Type B pancreatic cell (in vitro differentiated cells): ENCODE measurements around the gene ARHGAP33. TPM values are rescaled to one million over a fixed set of nuclear protein-coding genes. Genes with fewer than 3 reads are reported as not detected.
"Not testable (repeated sequence)": the region's sequence is repeated elsewhere in the genome, so short reads cannot be mapped to it uniquely, and the experiment has no call there.

ENCODE experiments used
- DNase-seq: peaks from one replicate; pipeline ENCODE4 v3.0.0; 2021; ENCODE audit warnings: mixed read lengths; ENCODE audit not compliant: unreplicated experiment; ENCODE audit errors: extremely low spot score
- H3K27ac Mint-ChIP-seq: 2 replicates; pipeline ENCODE4 v1.8.0; 2021; ENCODE audit warnings: mild to moderate bottlenecking, mixed read lengths
- H3K27me3 Mint-ChIP-seq: 2 replicates; pipeline ENCODE4 v1.8.0; 2021; ENCODE audit warnings: mixed read lengths
- H3K36me3 Mint-ChIP-seq: 2 replicates; pipeline ENCODE4 v1.8.0; 2021; ENCODE audit warnings: mixed read lengths
- H3K4me1 Mint-ChIP-seq: one replicate; pipeline ENCODE4 v1.8.0; 2021; ENCODE audit warnings: mixed read lengths; ENCODE audit not compliant: unreplicated experiment
- H3K4me3 Mint-ChIP-seq: 2 replicates; pipeline ENCODE4 v1.8.0; 2021; ENCODE audit warnings: mild to moderate bottlenecking, mixed read lengths
- H3K9me3 Mint-ChIP-seq: 2 replicates; pipeline ENCODE4 v1.8.0; 2021; ENCODE audit warnings: mixed read lengths
- total RNA-seq: library from RNA; stranded (reverse); gene quantifications from 2 replicates; pipeline ENCODE4 v1.2.1, GENCODE V29; 2021; ENCODE audit warnings: low replicate concordance
- TF ChIP-seq, protein P1 (sequence below): fragments of 200-600 bp; sonication (generic); conservative IDR thresholded peaks from 2 replicates; pipeline ENCODE4 v1.5.0; 2021; ENCODE audit warnings: antibody characterized with exemption, mild to moderate bottlenecking

Gene ARHGAP33
- total RNA-seq, 1 donor from 2014 or later, result 71.8 TPM

GRCh38 chr19:35833972-35834371, 58.6 kb downstream of the ARHGAP33 start:
- Mint-ChIP-seq H3K9me3 (no peaks in the 10 kb centered on the region), H3K4me1 (no peaks in the 10 kb centered on the region), H3K4me3 (no peak overlapping the region), H3K27me3 (peaks cover 46% of the 10 kb centered on the region), H3K27ac (no peak overlapping the region), H3K36me3 (no peaks in the 10 kb centered on the region)
- DNase-seq, result no peak
- TF ChIP-seq, protein P1, sequence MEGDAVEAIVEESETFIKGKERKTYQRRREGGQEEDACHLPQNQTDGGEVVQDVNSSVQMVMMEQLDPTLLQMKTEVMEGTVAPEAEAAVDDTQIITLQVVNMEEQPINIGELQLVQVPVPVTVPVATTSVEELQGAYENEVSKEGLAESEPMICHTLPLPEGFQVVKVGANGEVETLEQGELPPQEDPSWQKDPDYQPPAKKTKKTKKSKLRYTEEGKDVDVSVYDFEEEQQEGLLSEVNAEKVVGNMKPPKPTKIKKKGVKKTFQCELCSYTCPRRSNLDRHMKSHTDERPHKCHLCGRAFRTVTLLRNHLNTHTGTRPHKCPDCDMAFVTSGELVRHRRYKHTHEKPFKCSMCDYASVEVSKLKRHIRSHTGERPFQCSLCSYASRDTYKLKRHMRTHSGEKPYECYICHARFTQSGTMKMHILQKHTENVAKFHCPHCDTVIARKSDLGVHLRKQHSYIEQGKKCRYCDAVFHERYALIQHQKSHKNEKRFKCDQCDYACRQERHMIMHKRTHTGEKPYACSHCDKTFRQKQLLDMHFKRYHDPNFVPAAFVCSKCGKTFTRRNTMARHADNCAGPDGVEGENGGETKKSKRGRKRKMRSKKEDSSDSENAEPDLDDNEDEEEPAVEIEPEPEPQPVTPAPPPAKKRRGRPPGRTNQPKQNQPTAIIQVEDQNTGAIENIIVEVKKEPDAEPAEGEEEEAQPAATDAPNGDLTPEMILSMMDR, result no peak

GRCh38 chr19:35836096-35836495, 60.7 kb downstream of the ARHGAP33 start:
- H3K4me3 Mint-ChIP-seq, H3K9me3 Mint-ChIP-seq, H3K4me1 Mint-ChIP-seq, DNase-seq, H3K27ac Mint-ChIP-seq, H3K36me3 Mint-ChIP-seq: not testable (repeated sequence)
- peaks cover 41% of the 10 kb centered on the region for H3K27me3 Mint-ChIP-seq

Other genes starting within 250 kb of the ARHGAP33 start
- gene SBSN, start 247.3 kb upstream of the ARHGAP33 start, total RNA-seq, result 0.53 TPM in 1 of 2 replicates, not detected in the other
- not detected in 2 replicates for gene GAPDHS, start 242.1 kb upstream of the ARHGAP33 start, total RNA-seq
- gene TMEM147, start 229.9 kb upstream of the ARHGAP33 start, total RNA-seq, result 104 and 113 TPM in 2 replicates
- gene ATP4A, start 211.9 kb upstream of the ARHGAP33 start, total RNA-seq, result 1.3 and 16.8 TPM in 2 replicates
- gene PMIS2, start 189.4 kb upstream of the ARHGAP33 start, total RNA-seq, result not detected in 2 replicates
- gene HAUS5, start 162.8 kb upstream of the ARHGAP33 start, total RNA-seq, result 19.5 and 42.6 TPM in 2 replicates
- gene RBM42, start 146.5 kb upstream of the ARHGAP33 start, total RNA-seq, result 79.6 and 84.9 TPM in 2 replicates
- gene ETV2, start 133.8 kb upstream of the ARHGAP33 start, total RNA-seq, result 1.1 TPM in 2 replicates
- 408 and 544 TPM in 2 replicates for gene COX6B1, start 127.2 kb upstream of the ARHGAP33 start, total RNA-seq
- gene UPK1A, start 109.0 kb upstream of the ARHGAP33 start, total RNA-seq, result 4.4 and 5.1 TPM in 2 replicates
- not detected in 2 replicates for gene ZBTB32, start 71.0 kb upstream of the ARHGAP33 start, total RNA-seq
- 52.3 and 55.4 TPM in 2 replicates for gene KMT2B, start 57.6 kb upstream of the ARHGAP33 start, total RNA-seq
- gene IGFLR1, start 33.1 kb upstream of the ARHGAP33 start, total RNA-seq, result 1.5 and 3.8 TPM in 2 replicates
- 22.2 and 25.4 TPM in 2 replicates for gene U2AF1L4, start 30.1 kb upstream of the ARHGAP33 start, total RNA-seq
- gene PSENEN, start 29.9 kb upstream of the ARHGAP33 start, total RNA-seq, result 74.2 and 85.4 TPM in 2 replicates
- 15.5 and 17.9 TPM in 2 replicates for gene LIN37, start 27.0 kb upstream of the ARHGAP33 start, total RNA-seq
- 0.43 and 0.60 TPM in 2 replicates for gene HSPB6, start 18.5 kb upstream of the ARHGAP33 start, total RNA-seq
- gene PROSER3, start 17.4 kb upstream of the ARHGAP33 start, total RNA-seq, result 34.6 and 48.0 TPM in 2 replicates
- 11.5 and 20.6 TPM in 2 replicates for gene PRODH2, start 37.3 kb downstream of the ARHGAP33 start, total RNA-seq
- gene NPHS1, start 76.9 kb downstream of the ARHGAP33 start, total RNA-seq, result 1.9 TPM in 2 replicates
- gene KIRREL2, start 81.3 kb downstream of the ARHGAP33 start, total RNA-seq, result 3.3 and 3.5 TPM in 2 replicates
- 43.3 and 120 TPM in 2 replicates for gene APLP1, start 93.0 kb downstream of the ARHGAP33 start, total RNA-seq
- 9.1 and 11.6 TPM in 2 replicates for gene NFKBID, start 125.0 kb downstream of the ARHGAP33 start, total RNA-seq
- 1.0 and 1.3 TPM in 2 replicates for gene HCST, start 127.0 kb downstream of the ARHGAP33 start, total RNA-seq
- not detected in 2 replicates for gene TYROBP, start 132.7 kb downstream of the ARHGAP33 start, total RNA-seq
- 17.3 and 22.6 TPM in 2 replicates for gene LRFN3, start 160.8 kb downstream of the ARHGAP33 start, total RNA-seq
- gene SDHAF1, start 219.6 kb downstream of the ARHGAP33 start, total RNA-seq, result 16.1 and 17.3 TPM in 2 replicates
- 8.7 and 14.5 TPM in 2 replicates for gene SYNE4, start 233.2 kb downstream of the ARHGAP33 start, total RNA-seq
- 17.8 and 24.8 TPM in 2 replicates for gene ALKBH6, start 238.6 kb downstream of the ARHGAP33 start, total RNA-seq